ENCODE data around the gene ST7.
"Not testable (repeated sequence)": the region's sequence is repeated elsewhere in the genome, so short reads cannot be mapped to it uniquely, and the experiment has no call there.

Gene ST7

GRCh38 chr7:117101026-117101425 is 147.7 kb downstream of the ST7 start:
- DNase-seq, result no peak

DNA sequence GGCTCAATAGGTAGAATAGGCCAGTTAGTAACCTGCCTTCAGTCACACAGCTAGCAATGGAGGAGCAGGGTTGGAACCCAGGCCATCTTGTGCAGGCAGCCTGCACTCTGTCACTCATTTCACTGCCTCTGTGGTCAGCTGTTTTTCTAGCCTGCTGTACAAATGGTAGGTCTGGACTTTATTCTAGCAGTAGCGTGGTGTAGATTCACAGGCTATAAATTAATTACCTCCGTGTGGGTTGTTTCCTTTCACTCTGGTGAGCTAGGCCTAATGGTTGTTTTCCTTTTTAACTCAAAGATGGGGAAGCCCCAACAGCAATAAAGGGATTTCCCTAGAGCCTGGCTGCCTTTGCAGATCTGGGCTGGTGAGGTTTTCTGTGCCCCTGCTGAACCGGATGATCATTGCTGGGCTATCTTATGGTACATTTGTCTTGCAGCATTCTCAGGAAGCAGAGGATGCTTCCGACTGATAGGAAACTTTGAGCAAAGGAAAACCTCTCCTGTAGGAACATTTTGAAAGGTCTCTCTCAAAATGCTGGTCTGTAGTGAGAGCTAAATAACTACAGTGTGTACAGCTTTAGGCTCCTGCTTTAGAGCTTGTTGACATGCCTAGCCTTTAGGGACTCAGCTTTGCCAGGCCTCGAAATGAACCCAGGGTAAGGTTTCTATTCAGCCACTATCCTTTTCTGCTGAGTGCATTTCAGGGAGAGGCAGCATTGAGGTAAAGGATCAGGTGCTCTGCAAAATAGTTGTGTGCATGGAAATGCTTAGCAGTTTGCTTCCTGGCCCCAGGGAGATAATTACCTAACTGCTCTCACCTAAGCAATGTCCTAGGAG is 157.4 kb downstream of the ST7 start:
- peak; percentile 44 to 62 for DNase-seq

GRCh38 chr7:117111535-117111934 is 158.2 kb downstream of the ST7 start:
- DNase-seq, result no peak

- DNase-seq, result no peak
Measured at GRCh38 chr7:117112640-117113039, 159.3 kb downstream of the ST7 start.

GRCh38 chr7:117113871-117114270 is 160.6 kb downstream of the ST7 start:
- no peak for DNase-seq

GRCh38 chr7:117114272-117114671 is 161.0 kb downstream of the ST7 start:
- DNase-seq, result no peak

DNA sequence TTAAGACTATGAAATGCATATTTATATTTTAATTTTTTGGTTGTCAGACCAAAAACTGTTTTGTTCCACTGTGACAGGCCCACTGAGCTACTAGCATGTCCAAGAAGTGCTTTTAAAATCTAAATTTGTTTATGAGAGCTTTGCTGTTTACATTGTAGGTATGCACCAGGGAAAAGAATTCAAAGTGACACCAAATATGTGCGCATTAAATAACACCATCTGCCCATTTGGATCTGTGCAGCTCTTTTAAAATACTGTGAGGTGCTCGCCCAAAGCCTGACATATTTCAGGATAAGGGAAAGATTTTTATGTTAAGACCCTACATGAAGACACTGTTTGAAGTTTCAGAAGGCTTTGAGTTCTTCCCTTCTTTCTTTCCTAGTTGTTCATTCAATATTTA is 162.9 kb downstream of the ST7 start:
- no peak for DNase-seq

DNA sequence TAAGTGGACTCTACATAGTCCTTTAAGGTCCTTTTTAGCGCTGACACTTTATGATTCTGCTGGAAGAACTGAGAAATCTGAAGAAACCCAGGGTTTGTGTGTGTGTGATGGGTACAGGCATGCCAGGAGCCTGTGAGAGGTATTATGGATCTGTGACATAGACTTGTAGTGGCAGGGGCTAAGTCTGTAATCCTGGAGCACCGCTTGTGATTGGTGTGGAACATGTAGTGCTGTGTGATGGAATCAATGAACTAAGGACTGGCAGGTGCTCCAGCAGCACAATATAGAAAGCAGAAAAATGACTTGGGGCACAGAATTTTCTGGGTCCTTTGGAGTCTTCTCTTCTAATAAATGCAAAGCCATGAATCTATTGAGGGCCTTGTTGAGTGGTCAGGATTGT is 163.9 kb downstream of the ST7 start:
- no peak for DNase-seq

DNA sequence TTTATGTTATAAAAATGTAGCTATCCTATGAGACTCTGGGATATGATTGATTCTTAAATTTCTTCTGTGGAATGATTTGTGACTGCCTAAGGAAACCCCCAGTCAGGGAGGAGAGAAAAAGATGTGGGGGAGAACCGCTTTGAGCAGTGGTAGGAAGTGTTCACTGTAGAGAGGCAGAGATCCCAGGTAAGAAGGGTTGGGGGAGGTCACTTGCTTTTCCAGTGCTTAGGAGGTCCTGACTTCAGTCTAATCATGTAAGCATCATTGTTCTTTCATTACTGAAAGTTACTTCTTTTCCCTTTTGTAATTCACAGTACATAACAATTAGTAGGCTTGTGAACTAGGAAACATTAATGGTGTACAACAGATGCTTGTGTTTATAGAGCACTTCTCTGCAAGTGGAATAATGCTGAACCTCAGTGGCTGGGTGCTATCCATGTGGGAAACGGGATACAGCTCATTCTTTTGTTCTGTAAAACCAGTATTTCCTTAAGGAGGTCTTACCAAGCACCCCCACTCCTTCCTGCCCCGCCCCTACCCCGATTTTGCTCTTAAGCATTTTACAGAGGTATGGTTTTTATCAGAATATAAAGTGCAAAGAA is 165.4 kb downstream of the ST7 start:
- no peak for DNase-seq

DNA sequence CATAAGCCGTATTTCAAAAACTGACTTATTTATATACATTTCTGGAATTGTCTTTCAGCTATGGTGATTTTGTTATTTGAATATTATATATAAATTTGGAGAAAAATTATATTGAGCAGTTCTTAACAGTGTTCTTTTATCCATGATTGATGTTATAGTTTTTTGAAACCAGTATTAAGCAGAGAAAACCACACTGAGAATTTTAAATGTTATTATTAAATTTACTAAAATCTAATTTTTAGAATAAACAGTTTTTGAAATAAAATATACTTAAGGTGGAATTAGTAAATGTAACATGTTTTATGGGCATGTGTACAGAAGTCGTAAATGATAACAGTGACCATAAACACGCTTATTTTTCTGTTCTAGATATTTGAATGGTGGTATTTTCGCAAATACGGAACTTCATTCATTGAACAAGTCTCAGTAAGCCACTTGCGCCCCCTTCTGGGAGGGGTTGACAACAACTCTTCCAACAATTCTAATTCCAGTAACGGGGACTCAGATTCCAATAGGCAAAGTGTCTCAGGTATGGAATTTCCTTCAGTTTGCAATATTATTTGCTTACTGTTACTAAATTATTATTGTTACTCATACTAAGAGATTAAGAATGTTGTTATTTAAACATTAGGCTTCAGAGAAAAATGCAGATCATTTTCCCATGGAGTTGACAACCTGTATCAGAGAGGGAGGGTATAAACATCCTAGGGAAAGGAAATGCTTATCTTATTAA is 166.1 kb downstream of the ST7 start:
- DNase-seq, result peak; percentile 82 to 87

DNA sequence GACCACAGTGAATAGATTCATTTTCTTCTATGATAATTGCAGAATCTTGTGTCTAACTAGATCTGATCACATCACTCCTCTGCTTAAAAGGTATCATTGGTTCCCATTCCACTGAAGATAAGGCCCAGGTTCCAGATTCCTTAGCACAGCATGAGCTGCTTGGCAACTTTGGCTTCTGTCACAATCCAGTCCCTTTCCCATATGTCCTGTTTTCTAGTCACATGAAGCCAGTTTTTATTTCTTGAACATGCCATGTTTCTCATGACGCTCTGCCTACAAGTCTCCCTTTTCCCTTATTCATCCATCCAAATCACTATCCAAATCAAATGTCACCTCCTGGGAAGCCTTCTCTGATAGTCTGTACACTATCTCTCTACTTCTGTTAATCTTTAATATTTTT is 167.0 kb downstream of the ST7 start:
- not testable (repeated sequence) for DNase-seq

DNA sequence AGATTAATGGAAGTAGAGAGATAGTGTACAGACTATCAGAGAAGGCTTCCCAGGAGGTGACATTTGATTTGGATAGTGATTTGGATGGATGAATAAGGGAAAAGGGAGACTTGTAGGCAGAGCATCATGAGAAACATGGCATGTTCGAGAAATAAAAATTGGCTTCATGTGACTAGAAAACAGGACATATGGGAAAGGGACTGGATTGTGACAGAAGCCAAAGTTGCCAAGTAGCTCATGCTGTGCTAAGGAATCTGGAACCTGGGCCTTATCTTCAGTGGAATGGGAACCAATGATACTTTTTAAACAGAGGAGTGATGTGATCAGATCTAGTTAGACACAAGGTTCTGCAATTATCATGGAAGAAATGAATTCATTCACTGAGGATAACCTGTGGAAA is 168.7 kb downstream of the ST7 start:
- not testable (repeated sequence) for DNase-seq

DNA sequence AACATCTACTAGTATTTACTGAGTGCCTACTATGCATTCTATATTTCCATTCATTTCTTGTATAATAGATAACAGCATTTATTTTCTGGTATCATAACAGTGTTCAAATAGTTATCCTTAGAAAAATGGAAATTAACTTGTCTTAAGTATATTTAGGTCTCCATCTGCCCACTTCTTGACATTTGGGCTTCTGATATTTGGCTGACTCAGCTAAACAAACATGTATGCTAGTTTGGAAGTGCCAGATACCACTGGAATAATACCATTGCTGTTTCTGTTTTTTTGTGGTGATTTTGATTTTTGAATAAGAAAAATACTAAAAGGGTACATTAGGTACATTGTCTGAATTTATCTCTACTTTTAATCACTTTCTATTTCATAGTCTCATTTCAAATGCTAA is 169.2 kb downstream of the ST7 start:
- no peak for DNase-seq

- DNase-seq, result no peak
Measured at GRCh38 chr7:117123311-117123926, 170.1 kb downstream of the ST7 start.

DNA sequence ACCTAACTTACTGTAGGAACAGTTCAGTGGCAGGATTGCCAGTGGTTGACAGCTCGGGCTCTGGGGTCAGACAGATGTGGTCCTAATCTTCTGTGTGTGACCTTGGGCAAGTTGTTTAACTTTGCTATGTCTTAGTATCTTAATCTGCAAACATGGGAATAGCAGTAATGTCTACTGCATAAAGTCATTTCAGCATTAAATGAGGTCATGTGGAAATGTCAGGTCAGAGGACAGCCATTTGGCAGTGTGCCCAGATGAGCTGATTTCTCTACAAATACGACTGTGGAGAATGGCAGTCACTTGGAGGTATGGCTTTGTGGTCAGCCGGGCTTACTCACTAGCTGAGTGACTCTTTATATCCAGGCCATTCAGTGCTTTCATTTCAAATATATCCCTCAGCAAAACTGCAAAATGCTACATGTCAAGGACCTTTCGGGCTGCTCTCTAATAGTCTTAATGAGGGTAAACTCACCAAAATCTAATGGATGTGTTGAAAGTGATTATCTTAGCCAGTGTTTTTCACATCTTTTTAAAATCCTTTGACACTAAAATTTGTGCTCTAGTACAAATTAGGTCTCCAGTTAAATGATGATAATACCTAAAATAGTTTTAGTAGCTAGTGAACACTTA is 171.4 kb downstream of the ST7 start:
- peak; percentile 74 to 84 for DNase-seq

DNA sequence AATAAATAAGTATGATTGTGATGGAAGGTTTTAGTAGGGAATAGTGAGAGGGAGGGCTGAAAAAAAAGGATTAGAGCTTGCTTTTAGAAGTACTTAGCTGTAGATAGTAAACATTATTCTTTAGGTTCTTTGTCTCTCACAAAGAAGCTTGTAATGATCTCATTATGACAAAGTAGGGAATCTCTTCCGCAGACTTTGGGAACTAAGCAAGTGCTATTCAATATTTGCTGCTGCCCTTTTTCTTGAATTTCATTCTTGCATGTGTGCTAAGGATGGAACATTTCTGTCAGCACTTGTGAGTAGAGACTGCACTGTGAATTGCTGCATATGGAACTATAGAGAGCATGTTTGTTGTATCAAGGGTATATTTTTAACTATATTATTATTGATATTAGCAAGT is 173.4 kb downstream of the ST7 start:
- no peak for DNase-seq

DNA sequence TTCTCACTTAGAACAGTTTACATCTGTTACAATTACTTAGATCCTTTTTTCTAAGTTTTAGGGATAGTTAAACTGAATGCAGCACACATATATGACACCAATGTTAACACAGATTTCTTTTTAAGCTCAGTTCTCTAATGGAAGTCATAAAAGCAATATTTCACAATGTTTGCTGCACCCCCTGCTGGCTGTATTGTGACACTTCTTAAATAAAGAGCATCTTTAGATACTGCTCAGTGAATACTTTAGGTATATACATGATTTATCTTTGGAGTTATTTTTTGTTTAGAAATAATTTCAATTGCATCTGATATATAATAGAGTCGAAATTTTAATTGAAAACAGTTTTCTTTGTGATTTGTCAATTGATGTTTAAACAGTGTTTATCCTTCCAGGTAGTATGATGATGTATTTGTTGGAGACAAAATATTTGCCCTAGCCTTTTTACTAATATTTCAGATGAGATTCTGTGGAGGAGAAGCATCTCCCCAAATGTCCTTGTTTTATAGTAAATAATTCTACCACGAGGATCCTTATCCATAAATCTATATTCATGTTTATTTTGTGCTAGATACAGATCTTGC is 174.4 kb downstream of the ST7 start:
- DNase-seq, result peak; percentile 47 to 56

DNA sequence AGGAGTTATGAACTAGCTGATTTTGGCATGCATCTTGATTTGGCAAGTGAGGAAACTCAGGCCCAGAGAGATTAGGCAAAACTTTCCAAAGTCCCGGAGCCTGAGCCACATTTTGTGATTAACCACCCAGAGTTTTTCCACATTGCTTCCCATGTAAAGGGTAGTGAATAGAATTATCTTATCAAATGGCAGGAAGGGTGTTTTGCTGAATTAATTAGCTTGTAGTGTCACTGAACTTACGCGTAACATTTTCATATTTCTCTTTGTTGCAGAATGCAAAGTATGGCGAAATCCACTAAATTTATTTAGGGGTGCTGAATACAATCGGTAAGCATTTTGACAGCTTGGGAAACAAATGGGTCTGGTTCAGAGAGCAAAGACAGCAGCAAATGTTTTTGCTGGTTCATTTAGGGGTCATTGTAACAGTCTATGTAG is 176.2 kb downstream of the ST7 start:
- DNase-seq, result no peak

DNA sequence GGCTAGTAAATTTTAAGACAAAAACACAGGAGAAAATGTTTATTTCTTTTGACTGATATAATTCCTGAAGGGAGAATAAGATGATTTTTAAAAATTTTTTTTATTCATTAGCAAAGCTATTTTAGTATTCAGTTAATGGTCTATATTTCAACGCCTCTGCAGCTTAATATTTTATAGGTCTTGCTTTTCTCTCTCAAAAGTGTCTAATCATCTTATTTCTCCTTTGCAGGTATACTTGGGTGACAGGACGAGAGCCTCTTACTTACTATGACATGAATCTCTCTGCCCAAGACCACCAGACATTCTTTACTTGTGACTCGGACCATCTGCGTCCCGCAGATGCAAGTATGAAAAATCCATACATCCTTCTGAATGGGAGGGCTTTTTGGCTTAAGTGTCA is 177.0 kb downstream of the ST7 start:
- no peak for DNase-seq

DNA sequence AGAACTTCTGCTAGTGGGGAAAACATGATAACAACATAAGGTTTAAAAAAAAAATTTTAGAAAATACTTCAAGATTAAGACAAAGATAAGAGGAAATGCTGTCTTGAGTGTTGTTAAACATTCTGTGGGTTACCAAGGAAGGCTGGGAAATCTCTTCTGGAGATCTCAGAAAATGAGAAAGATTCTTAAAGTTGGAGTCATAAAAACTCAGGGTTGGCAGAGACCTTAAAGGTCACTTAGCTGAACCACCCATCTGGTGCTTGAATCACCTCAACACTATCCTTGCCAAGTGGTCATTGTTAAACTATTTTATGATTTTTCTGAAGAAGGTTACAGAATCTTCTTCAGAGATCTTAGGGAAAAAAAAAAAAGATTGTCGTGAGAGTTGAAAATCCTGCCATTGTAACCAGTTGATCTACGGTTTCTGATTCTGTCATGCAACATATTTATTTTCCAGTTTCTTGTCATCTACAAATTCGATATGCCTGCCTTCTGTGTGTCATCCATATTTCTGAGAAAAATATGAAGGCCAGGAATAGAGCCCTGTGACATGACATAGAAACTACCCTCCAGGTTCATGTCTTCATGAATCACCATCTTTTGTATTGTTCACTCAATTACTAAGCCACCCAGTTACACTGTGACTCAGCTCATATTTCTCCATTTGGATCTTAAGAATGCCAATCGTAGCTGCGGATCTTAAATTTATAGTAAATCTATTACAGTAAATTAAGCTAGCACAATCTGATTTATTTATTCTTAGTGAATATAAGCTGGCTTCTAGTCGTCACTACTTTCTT is 179.2 kb downstream of the ST7 start:
- no peak for DNase-seq

DNA sequence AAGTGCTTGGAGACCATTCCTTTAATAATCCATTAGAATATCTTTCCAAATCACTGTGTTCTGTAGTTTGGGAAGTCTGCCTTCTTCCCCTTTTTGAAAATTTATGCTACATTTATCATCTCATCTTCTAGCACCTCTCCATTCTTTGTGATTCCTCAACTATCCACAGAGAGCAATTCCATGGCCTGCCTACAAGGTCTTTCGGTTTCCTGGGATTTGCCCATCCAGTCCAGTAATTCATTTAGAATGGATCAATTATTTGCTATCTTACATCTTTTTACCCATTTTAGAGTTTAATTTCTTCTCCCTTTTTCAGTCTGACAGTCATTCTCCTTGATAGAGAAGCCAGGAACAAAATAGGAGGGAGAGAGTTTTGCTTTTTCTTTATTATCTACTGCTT is 179.8 kb downstream of the ST7 start:
- DNase-seq, result no peak

- DNase-seq, result no peak
Measured at GRCh38 chr7:117134411-117134810, 181.1 kb downstream of the ST7 start.

All from activated CD4-positive, alpha-beta T cell treated with anti-CD3 and anti-CD28 coated beads, Interleukin-2, amount 50 U/mL, for 48 hours (primary cell).